Activated T-helper 17 cell treated with anti-CD3 and anti-CD28 coated beads, Interleukin-2, amount 50 U/mL, for 72 hours (primary cell): ENCODE data around the gene DNAJB2. TPM values are rescaled to one million over a fixed set of nuclear protein-coding genes. Genes with fewer than 3 reads are reported as not detected.
A peak's percentile ranks its signal among the peaks of the same experiment; 100 is the strongest.
"Not testable (repeated sequence)": the region's sequence is repeated elsewhere in the genome, so short reads cannot be mapped to it uniquely, and the experiment has no call there.

Source experiments
- ATAC-seq: fragments of 150-1000 bp; cut with Tn5 transposase; replicated peaks from 2 replicates; pipeline ENCODE4 v1.10.0; 2021; ENCODE audit warnings: mild to moderate bottlenecking, moderate library complexity
- H3K27ac Mint-ChIP-seq: one replicate; pipeline ENCODE4 v1.8.0; 2022; ENCODE audit warnings: mixed read lengths
- H3K27me3 Mint-ChIP-seq: one replicate; pipeline ENCODE4 v1.8.0; 2022; ENCODE audit warnings: mixed read lengths
- H3K36me3 Mint-ChIP-seq: one replicate; pipeline ENCODE4 v1.8.0; 2022; ENCODE audit warnings: low read depth, mild to moderate bottlenecking, mixed read lengths
- H3K4me1 Mint-ChIP-seq: one replicate; pipeline ENCODE4 v1.8.0; 2022; ENCODE audit warnings: mixed read lengths
- H3K4me3 Mint-ChIP-seq: one replicate; pipeline ENCODE4 v1.8.0; 2022; ENCODE audit warnings: mild to moderate bottlenecking, mixed read lengths
- H3K9me3 Mint-ChIP-seq: one replicate; pipeline ENCODE4 v1.8.0; 2022; ENCODE audit warnings: mixed read lengths
- total RNA-seq, 2 donors: library from RNA; stranded (reverse); gene quantifications; one replicate each; pipeline ENCODE4 v1.2.3, GENCODE V29; 2022

DNAJB2 gene
- total RNA-seq, 2 donors from 2014 or later: 55.7 to 153 TPM

GRCh38 chr2:219252084-219252483 lies 27.1 kb upstream of the DNAJB2 start:
- peak overlapping the region; percentile 81 for H3K4me3 Mint-ChIP-seq
- H3K36me3 Mint-ChIP-seq: peaks cover 66% of the 10 kb centered on the region
- H3K27me3 Mint-ChIP-seq: no peaks in the 10 kb centered on the region
- H3K27ac Mint-ChIP-seq: peak overlapping the region; percentile 95
- no peaks in the 10 kb centered on the region for H3K9me3 Mint-ChIP-seq
- peaks cover 53% of the 10 kb centered on the region for H3K4me1 Mint-ChIP-seq
- ATAC-seq: no peak

- H3K9me3 Mint-ChIP-seq: no peaks in the 10 kb centered on the region
- peak overlapping the region; percentile 95 for H3K27ac Mint-ChIP-seq
- peak overlapping the region; percentile 81 for H3K4me3 Mint-ChIP-seq
- ATAC-seq: no peak
- peaks cover 49% of the 10 kb centered on the region for H3K4me1 Mint-ChIP-seq
- H3K27me3 Mint-ChIP-seq: no peaks in the 10 kb centered on the region
- peaks cover 62% of the 10 kb centered on the region for H3K36me3 Mint-ChIP-seq
Observed at GRCh38 chr2:219252570-219252899, 26.6 kb upstream of the DNAJB2 start.

GRCh38 chr2:219252900-219253752 lies 26.0 kb upstream of the DNAJB2 start, which contains the start of gene TUBA4B:
Gene TUBA4B (plus strand): TSS chr2:219253243. CDS start chr2:219253408, 165 bp downstream.
- Mint-ChIP-seq H3K4me1 (peaks cover 43% of the 10 kb centered on the region), H3K36me3 (peaks cover 56% of the 10 kb centered on the region), H3K27me3 (no peaks in the 10 kb centered on the region), H3K4me3 (peak within 1 kb of the TSS; percentile 81), H3K9me3 (no peaks in the 10 kb centered on the region), H3K27ac (peak within 1 kb of the TSS; percentile 95)
- peak; percentile 4 for ATAC-seq

GRCh38 chr2:219253753-219254589 lies 25.2 kb upstream of the DNAJB2 start, which contains the start of gene TUBA4A:
Gene TUBA4A (minus strand): TSS chr2:219253918. CDS start chr2:219253858, 60 bp downstream.
- Mint-ChIP-seq H3K4me3 (peak within 1 kb of the TSS; percentile 81), H3K9me3 (no peaks in the 10 kb centered on the region), H3K36me3 (peaks cover 48% of the 10 kb centered on the region), H3K27ac (peak within 1 kb of the TSS; percentile 95), H3K4me1 (peaks cover 35% of the 10 kb centered on the region), H3K27me3 (no peaks in the 10 kb centered on the region)
- ATAC-seq: peak; percentile 69

GRCh38 chr2:219254590-219255201 lies 24.5 kb upstream of the DNAJB2 start:
- Mint-ChIP-seq H3K27ac (peak overlapping the region; percentile 89), H3K4me1 (peaks cover 27% of the 10 kb centered on the region), H3K9me3 (no peaks in the 10 kb centered on the region), H3K4me3 (peak overlapping the region; percentile 81), H3K36me3 (peaks cover 41% of the 10 kb centered on the region), H3K27me3 (no peaks in the 10 kb centered on the region)
- ATAC-seq: peak; percentile 67

GRCh38 chr2:219258942-219259341 lies 20.2 kb upstream of the DNAJB2 start:
- not testable (repeated sequence) for H3K36me3 Mint-ChIP-seq, H3K9me3 Mint-ChIP-seq, H3K27ac Mint-ChIP-seq, H3K27me3 Mint-ChIP-seq, H3K4me1 Mint-ChIP-seq, H3K4me3 Mint-ChIP-seq, ATAC-seq

GRCh38 chr2:219261024-219261855 lies 17.9 kb upstream of the DNAJB2 start:
- Mint-ChIP-seq H3K27me3 (peaks cover 5% of the 10 kb centered on the region), H3K9me3 (no peaks in the 10 kb centered on the region), H3K27ac (no peak overlapping the region), H3K4me3 (no peak overlapping the region), H3K36me3 (no peaks in the 10 kb centered on the region), H3K4me1 (peaks cover under 1% of the 10 kb centered on the region)
- no peak for ATAC-seq

- Mint-ChIP-seq H3K4me3 (no peak overlapping the region), H3K27me3 (peaks cover 5% of the 10 kb centered on the region), H3K4me1 (no peaks in the 10 kb centered on the region), H3K27ac (no peak overlapping the region), H3K36me3 (no peaks in the 10 kb centered on the region), H3K9me3 (no peaks in the 10 kb centered on the region)
- ATAC-seq: no peak
Observed at GRCh38 chr2:219266232-219266631, 12.9 kb upstream of the DNAJB2 start.

GRCh38 chr2:219266886-219267285 lies 12.3 kb upstream of the DNAJB2 start:
- H3K9me3 Mint-ChIP-seq: no peaks in the 10 kb centered on the region

GRCh38 chr2:219268294-219268693 lies 10.9 kb upstream of the DNAJB2 start:
- Mint-ChIP-seq H3K27me3 (no peaks in the 10 kb centered on the region), H3K27ac (no peak overlapping the region), H3K36me3 (no peaks in the 10 kb centered on the region), H3K9me3 (no peaks in the 10 kb centered on the region), H3K4me1 (no peaks in the 10 kb centered on the region), H3K4me3 (no peak overlapping the region)
- ATAC-seq: no peak

More at GRCh38 chr2:219266886-219267285, 12.3 kb upstream of the DNAJB2 start:
- ATAC-seq: no peak
- H3K27me3 Mint-ChIP-seq: peaks cover under 1% of the 10 kb centered on the region
- H3K27ac Mint-ChIP-seq: no peak overlapping the region
- no peaks in the 10 kb centered on the region for H3K4me1 Mint-ChIP-seq
- no peaks in the 10 kb centered on the region for H3K36me3 Mint-ChIP-seq
- H3K4me3 Mint-ChIP-seq: no peak overlapping the region

- no peaks in the 10 kb centered on the region for H3K4me1 Mint-ChIP-seq
- H3K27me3 Mint-ChIP-seq: no peaks in the 10 kb centered on the region
- no peak for ATAC-seq
- no peaks in the 10 kb centered on the region for H3K36me3 Mint-ChIP-seq
- H3K4me3 Mint-ChIP-seq: no peak overlapping the region
- H3K9me3 Mint-ChIP-seq: no peaks in the 10 kb centered on the region
- no peak overlapping the region for H3K27ac Mint-ChIP-seq
Observed at GRCh38 chr2:219269362-219270054, 9.7 kb upstream of the DNAJB2 start.

- Mint-ChIP-seq H3K4me1 (no peaks in the 10 kb centered on the region), H3K9me3 (no peaks in the 10 kb centered on the region), H3K27me3 (no peaks in the 10 kb centered on the region), H3K36me3 (no peaks in the 10 kb centered on the region), H3K27ac (no peak overlapping the region), H3K4me3 (no peak overlapping the region)
- no peak for ATAC-seq
Observed at GRCh38 chr2:219270055-219270372, 9.2 kb upstream of the DNAJB2 start.

- H3K4me1 Mint-ChIP-seq: no peaks in the 10 kb centered on the region
- no peak for ATAC-seq
- H3K27me3 Mint-ChIP-seq: no peaks in the 10 kb centered on the region
- H3K27ac Mint-ChIP-seq: no peak overlapping the region
- no peaks in the 10 kb centered on the region for H3K36me3 Mint-ChIP-seq
- no peak overlapping the region for H3K4me3 Mint-ChIP-seq
- H3K9me3 Mint-ChIP-seq: no peaks in the 10 kb centered on the region
Observed at GRCh38 chr2:219271021-219271420, 8.1 kb upstream of the DNAJB2 start.
